ENCODE results near the gene MT1G. TPM values are rescaled to one million over a fixed set of nuclear protein-coding genes. Genes with fewer than 3 reads are reported as not detected.

MT1G gene
- total and polyA plus RNA-seq, 2 experiments from 2014 or later = not detected

DNA sequence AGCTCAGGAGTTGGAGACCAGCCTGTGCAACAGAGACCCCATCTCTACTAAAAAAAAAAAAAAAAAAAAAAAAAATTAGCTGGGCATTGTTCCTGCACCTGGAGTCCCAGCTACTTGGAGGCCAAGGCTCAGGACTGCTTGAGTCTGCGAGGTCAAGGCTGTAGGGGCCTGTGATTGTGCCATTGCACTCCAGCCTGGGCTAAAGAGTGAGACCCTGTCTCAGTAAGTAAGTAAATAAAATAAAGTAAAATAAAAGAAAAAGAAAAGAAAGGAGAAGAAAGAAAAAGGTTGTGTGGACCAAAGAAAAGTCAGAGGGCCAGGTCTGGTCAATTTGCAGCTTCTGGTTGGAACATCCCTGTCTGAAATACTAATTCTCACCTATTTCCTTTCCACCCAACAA, 32.8 kb upstream of the MT1G start:
- no peaks in the 10 kb centered on the region for H3K9me3 ChIP-seq (ENCODE audit: low read depth)
- no peak overlapping the region for H3K27ac ChIP-seq
- no peak overlapping the region for H3K4me3 ChIP-seq
- no peaks in the 10 kb centered on the region for H3K4me1 ChIP-seq (ENCODE audit: low read depth)
- TF ChIP-seq, protein P1, sequence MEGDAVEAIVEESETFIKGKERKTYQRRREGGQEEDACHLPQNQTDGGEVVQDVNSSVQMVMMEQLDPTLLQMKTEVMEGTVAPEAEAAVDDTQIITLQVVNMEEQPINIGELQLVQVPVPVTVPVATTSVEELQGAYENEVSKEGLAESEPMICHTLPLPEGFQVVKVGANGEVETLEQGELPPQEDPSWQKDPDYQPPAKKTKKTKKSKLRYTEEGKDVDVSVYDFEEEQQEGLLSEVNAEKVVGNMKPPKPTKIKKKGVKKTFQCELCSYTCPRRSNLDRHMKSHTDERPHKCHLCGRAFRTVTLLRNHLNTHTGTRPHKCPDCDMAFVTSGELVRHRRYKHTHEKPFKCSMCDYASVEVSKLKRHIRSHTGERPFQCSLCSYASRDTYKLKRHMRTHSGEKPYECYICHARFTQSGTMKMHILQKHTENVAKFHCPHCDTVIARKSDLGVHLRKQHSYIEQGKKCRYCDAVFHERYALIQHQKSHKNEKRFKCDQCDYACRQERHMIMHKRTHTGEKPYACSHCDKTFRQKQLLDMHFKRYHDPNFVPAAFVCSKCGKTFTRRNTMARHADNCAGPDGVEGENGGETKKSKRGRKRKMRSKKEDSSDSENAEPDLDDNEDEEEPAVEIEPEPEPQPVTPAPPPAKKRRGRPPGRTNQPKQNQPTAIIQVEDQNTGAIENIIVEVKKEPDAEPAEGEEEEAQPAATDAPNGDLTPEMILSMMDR (IDR thresholded peaks at IDR 0.05; ENCODE audit: low read depth, low read length) = no peak
- no peak for DNase-seq (ENCODE audit: low read depth in 1 of 2, low spot score in 1 of 2)
- no peaks in the 10 kb centered on the region for H3K27me3 ChIP-seq
- H3K36me3 ChIP-seq = no peaks in the 10 kb centered on the region

DNA sequence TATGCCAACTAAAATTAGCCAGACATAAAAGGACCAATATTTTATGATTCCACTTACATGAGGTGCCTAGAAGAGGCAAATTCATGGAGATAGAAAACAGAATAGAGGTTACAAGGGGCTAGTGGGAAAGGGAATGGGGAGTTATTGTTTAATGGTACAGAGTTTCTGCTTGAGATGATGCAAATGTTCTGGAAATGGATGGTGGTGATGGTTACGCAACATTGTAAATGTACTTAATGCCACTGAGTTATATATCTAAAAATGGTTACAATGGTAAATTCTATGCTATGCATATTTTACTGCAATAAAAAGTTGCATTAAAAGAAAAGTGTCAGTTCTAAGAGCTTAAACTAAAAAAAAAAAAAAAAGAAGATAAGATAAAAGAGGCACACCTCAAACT, 32.3 kb upstream of the MT1G start:
- Histone ChIP-seq H3K4me3 (no peak overlapping the region), H3K9me3 (ENCODE audit: low read depth) (no peaks in the 10 kb centered on the region), H3K36me3 (no peaks in the 10 kb centered on the region), H3K27me3 (no peaks in the 10 kb centered on the region), H3K4me1 (ENCODE audit: low read depth) (no peaks in the 10 kb centered on the region), H3K27ac (no peak overlapping the region)
- no peak for DNase-seq (ENCODE audit: low read depth in 1 of 2, low spot score in 1 of 2)
- TF ChIP-seq, protein P1 (IDR thresholded peaks at IDR 0.05; ENCODE audit: low read depth, low read length) = no peak

DNA sequence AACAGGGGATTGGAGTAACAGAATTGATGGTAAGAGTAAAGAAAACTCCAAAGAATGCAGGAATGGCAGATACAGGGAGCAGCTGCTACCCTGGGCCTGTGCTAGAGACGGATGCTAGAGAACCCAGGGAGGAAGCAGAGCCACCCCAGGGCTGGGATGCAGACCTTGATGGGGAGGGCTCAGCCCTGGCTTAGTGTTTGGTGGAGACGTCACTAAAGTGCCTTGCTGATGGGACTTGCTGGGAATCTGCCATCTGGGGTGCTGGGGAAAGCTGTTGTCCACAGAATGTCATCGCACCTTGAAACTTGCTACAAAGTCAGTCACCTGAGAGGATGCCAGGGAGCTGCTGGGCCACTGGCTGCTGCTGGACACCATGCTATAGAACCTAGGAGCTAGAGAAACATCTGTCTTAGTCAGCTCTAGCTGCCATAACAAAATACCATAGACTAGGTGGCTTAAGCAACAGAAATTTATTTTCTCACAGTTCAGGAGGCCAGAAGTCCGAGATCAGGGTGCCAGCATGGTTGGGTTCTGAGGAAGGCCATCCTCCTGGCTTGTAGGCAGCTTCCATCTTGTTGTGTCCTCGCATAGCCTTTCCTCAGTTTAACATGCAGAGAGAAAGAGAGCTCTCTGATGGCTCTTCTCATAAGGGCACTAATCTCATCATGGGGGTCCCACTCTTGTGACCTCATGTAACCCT, 29.7 kb upstream of the MT1G start:
- no peaks in the 10 kb centered on the region for H3K36me3 ChIP-seq
- TF ChIP-seq, protein P1 (IDR thresholded peaks at IDR 0.05; ENCODE audit: low read depth, low read length) = no peak
- H3K9me3 ChIP-seq (ENCODE audit: low read depth) = no peaks in the 10 kb centered on the region
- no peak overlapping the region for H3K27ac ChIP-seq
- H3K4me3 ChIP-seq = no peak overlapping the region
- no peak for DNase-seq (ENCODE audit: low read depth in 1 of 2, low spot score in 1 of 2)
- H3K4me1 ChIP-seq (ENCODE audit: low read depth) = no peaks in the 10 kb centered on the region
- H3K27me3 ChIP-seq = no peaks in the 10 kb centered on the region

DNA sequence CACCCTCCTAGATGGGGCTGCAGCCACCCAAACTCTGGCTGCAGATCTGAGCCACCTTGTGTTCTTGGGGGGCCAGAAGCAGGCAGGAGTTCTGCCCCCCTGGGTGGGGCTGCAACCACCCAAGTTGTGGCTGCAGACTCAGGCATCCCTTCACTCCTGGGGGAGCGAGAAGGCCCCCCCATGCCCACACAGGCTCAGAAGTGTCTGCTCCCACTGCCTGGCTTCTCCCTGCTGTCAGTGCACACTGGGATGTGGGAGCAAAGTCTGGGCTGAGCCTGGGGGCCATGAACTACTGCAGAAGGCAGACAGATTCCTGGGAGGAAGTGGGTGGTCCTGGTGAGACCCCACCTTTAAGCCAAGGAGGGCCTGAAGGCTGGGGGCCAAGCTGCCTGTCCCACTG, 27.4 kb upstream of the MT1G start:
- no peak for DNase-seq (ENCODE audit: low read depth in 1 of 2, low spot score in 1 of 2)
- Histone ChIP-seq H3K9me3 (ENCODE audit: low read depth) (no peaks in the 10 kb centered on the region), H3K4me1 (ENCODE audit: low read depth) (no peaks in the 10 kb centered on the region), H3K36me3 (no peaks in the 10 kb centered on the region), H3K4me3 (no peak overlapping the region), H3K27me3 (no peaks in the 10 kb centered on the region), H3K27ac (no peak overlapping the region)
- TF ChIP-seq, protein P1 (IDR thresholded peaks at IDR 0.05; ENCODE audit: low read depth, low read length) = no peak

DNA sequence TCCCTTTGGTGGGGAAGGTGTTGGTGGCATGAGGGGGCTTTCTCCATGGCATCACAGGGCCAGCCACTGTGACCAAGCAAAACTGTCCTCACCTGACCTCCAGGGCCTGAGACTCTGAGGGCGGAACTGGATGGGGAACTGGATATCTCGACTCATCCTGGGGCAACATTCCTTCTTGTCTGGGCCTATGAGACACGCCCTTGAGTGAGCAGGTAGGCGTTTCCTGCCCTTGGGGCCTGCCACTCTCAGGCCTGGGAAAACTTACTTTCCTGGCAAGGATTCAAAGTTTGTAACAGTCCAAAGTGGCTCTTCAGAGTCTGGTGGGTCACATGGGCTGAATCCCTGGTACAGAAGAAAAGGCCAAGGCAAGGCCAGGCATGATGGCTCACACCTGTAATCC, 24.0 kb upstream of the MT1G start:
- peak in 1 of 2 donors; percentile 74 for DNase-seq (ENCODE audit: low read depth in 1 of 2, low spot score in 1 of 2)
- no peaks in the 10 kb centered on the region for H3K27me3 ChIP-seq
- no peaks in the 10 kb centered on the region for H3K9me3 ChIP-seq (ENCODE audit: low read depth)
- H3K4me1 ChIP-seq (ENCODE audit: low read depth) = no peaks in the 10 kb centered on the region
- no peak overlapping the region for H3K4me3 ChIP-seq
- H3K36me3 ChIP-seq = no peaks in the 10 kb centered on the region
- no peak overlapping the region for H3K27ac ChIP-seq
- TF ChIP-seq, protein P1 (IDR thresholded peaks at IDR 0.05; ENCODE audit: low read depth, low read length) = no peak

All from cardiac muscle cell (in vitro differentiated cells and primary cell).